Tibial artery (tissue), 4 donors: ENCODE measurements around the gene ZNRF1.

Source experiments
- DNase-seq, 2 donors: peaks; one replicate each; pipeline ENCODE4 v3.0.0-alpha.2; 2019
- H3K27ac ChIP-seq, 2 donors: fragments of 200-600 bp; sonication (generic) in 1 of 2; 1 replicate in 1 of 2; 2 replicates in 1 of 2; pipeline ENCODE4 v1.5.1; 2018 to 2019; ENCODE audit warnings: mild to moderate bottlenecking in 1 of 2
- H3K27me3 ChIP-seq, 2 donors: fragments of 200-600 bp; sonication (generic) in 1 of 2; one replicate each; pipeline versions ENCODE4 v1.5.1 to v1.6.0; 2016 to 2019
- H3K36me3 ChIP-seq, 3 donors: fragments of 200-600 bp; sonication (generic) in 2 of 3; one replicate each; pipeline ENCODE4 v1.5.1; 2016 to 2019; ENCODE audit warnings: mild to moderate bottlenecking in 2 of 3
- H3K4me1 ChIP-seq, 4 donors: fragments of 200-600 bp; sonication (generic) in 2 of 4; 1 replicate in 3 of 4; 2 replicates in 1 of 4; pipeline ENCODE4 v1.5.1; 2016 to 2019
- H3K4me3 ChIP-seq, 2 donors: fragments of 200-600 bp; sonication (generic) in 1 of 2; 1 replicate in 1 of 2; 2 replicates in 1 of 2; pipeline ENCODE4 v1.5.1; 2018 to 2019; ENCODE audit warnings: mild to moderate bottlenecking in 2 of 2
- H3K9me3 ChIP-seq, 3 donors: fragments of 200-600 bp; sonication (generic) in 1 of 3; one replicate each; pipeline ENCODE4 v1.5.1; 2016 to 2019
- CTCF ChIP-seq, 2 experiments: fragments of 200-600 bp in 1 of 2; fragments of 450-650 bp in 1 of 2; IDR thresholded peaks; one replicate each; pipeline ENCODE4 v1.5.1; 2017 to 2019; ENCODE audit warnings: antibody characterized with exemption in 2 of 2, mild to moderate bottlenecking in 1 of 2, moderate library complexity in 1 of 2
- intact Hi-C: fragments of 100-400 bp; cut with DNase I; formaldehyde crosslinking; loops from one replicate; pipeline ENCODE4 v1.15.0; 2023; ENCODE audit warnings: low total_unique reads

Gene ZNRF1

GRCh38 chr16:75097941-75098901 is 99.4 kb downstream of the ZNRF1 start:
- no peak for TF ChIP-seq CTCF (IDR thresholded peaks at IDR 0.05)
- intact Hi-C loops: no loop called here
- Histone ChIP-seq H3K27me3 (no peaks in the 10 kb centered on the region), H3K4me3 (no peak overlapping the region), H3K27ac (no peak overlapping the region), H3K9me3 (no peaks in the 10 kb centered on the region), H3K4me1 (peaks cover 0 to 46% (median 11%) of the 10 kb centered on the region in 4 donors), H3K36me3 (peaks cover 0 to 16% (median 6%) of the 10 kb centered on the region in 3 donors)
- DNase-seq: no peak

- H3K4me3 ChIP-seq: no peak overlapping the region
- TF ChIP-seq CTCF (IDR thresholded peaks at IDR 0.05): no peak
- H3K27ac ChIP-seq: no peak overlapping the region
- H3K36me3 ChIP-seq: peaks cover 0 to 8% (median under 1%) of the 10 kb centered on the region in 3 donors
- DNase-seq: no peak
- H3K9me3 ChIP-seq: no peaks in the 10 kb centered on the region
- H3K4me1 ChIP-seq: peaks cover 0 to 46% (median 11%) of the 10 kb centered on the region in 4 donors
- no peaks in the 10 kb centered on the region for H3K27me3 ChIP-seq
- intact Hi-C loops: no loop called here
These were observed 100.3 kb downstream of the ZNRF1 start for GRCh38 chr16:75099075-75099667.

- no peak overlapping the region for H3K4me3 ChIP-seq
- H3K4me1 ChIP-seq: peaks cover 0 to 52% (median 12%) of the 10 kb centered on the region in 4 donors
- intact Hi-C loops: loop anchor here (10.0 kb wide), 1 partner anchor 55 kb away; no protein-coding TSS in a partner anchor
- no peaks in the 10 kb centered on the region for H3K27me3 ChIP-seq
- peaks cover 0 to 5% (median 0%) of the 10 kb centered on the region in 3 donors for H3K36me3 ChIP-seq
- DNase-seq: no peak
- H3K9me3 ChIP-seq: no peaks in the 10 kb centered on the region
- H3K27ac ChIP-seq: no peak overlapping the region
- TF ChIP-seq CTCF (IDR thresholded peaks at IDR 0.05): no peak
These were observed 101.1 kb downstream of the ZNRF1 start for GRCh38 chr16:75099738-75100602.

GRCh38 chr16:75100603-75100990 is 101.8 kb downstream of the ZNRF1 start:
- Histone ChIP-seq H3K9me3 (no peaks in the 10 kb centered on the region), H3K27ac (no peak overlapping the region), H3K4me3 (no peak overlapping the region), H3K36me3 (peaks cover 0 to 5% (median 0%) of the 10 kb centered on the region in 3 donors), H3K27me3 (no peaks in the 10 kb centered on the region), H3K4me1 (peaks cover 0 to 51% (median 18%) of the 10 kb centered on the region in 4 donors)
- TF ChIP-seq CTCF (IDR thresholded peaks at IDR 0.05): no peak
- intact Hi-C loops: loop anchor here (10.0 kb wide), 1 partner anchor 56 kb away; no protein-coding TSS in a partner anchor
- no peak for DNase-seq

GRCh38 chr16:75101635-75102034 is 102.8 kb downstream of the ZNRF1 start:
- Histone ChIP-seq H3K27ac (no peak overlapping the region), H3K4me1 (peaks cover 0 to 54% (median 18%) of the 10 kb centered on the region in 4 donors), H3K9me3 (no peaks in the 10 kb centered on the region), H3K36me3 (peaks cover 0 to 5% (median 0%) of the 10 kb centered on the region in 3 donors), H3K4me3 (no peak overlapping the region), H3K27me3 (no peaks in the 10 kb centered on the region)
- TF ChIP-seq CTCF (IDR thresholded peaks at IDR 0.05): no peak
- intact Hi-C loops: loop anchor here (10.0 kb wide), 1 partner anchor 57 kb away; no protein-coding TSS in a partner anchor
- DNase-seq: no peak
